Kidney epithelial cell (primary cell): Measurements from ENCODE around the gene SLC4A1AP. TPM values are rescaled to one million over a fixed set of nuclear protein-coding genes. Genes with fewer than 3 reads are reported as not detected.

ENCODE experiments used
- DNase-seq: peaks from one replicate; pipeline ENCODE4 v3.0.0-alpha.2; 2010; ENCODE audit warnings: low read depth
- H3K27me3 ChIP-seq: 2 replicates; pipeline ENCODE4 v1.6.0; 2011; ENCODE audit warnings: low read length; ENCODE audit not compliant: control insufficient read depth, insufficient read depth
- H3K36me3 ChIP-seq: 2 replicates; pipeline ENCODE4 v1.5.1; 2011; ENCODE audit warnings: low read length; ENCODE audit not compliant: control insufficient read depth, insufficient read depth
- H3K4me3 ChIP-seq: 2 replicates; pipeline ENCODE4 v1.5.1; 2011; ENCODE audit warnings: low read depth, mild to moderate bottlenecking, control low read depth, low read length
- CTCF ChIP-seq: IDR thresholded peaks from 2 replicates; pipeline ENCODE4 v1.5.1; 2011; ENCODE audit warnings: mild to moderate bottlenecking, moderate library complexity, low read length, control low read depth, inconsistent platforms; ENCODE audit not compliant: insufficient read depth, poor library complexity, severe bottlenecking
- total RNA-seq: library from RNA; depleted of rRNA; stranded (reverse); fragments of >200 nt; gene quantifications from 2 replicates; pipeline ENCODE4 v1.2.3, GENCODE V29; 2015

SLC4A1AP gene
- total RNA-seq, 1 donor from 2014 or later, result 25.0 TPM

DNA sequence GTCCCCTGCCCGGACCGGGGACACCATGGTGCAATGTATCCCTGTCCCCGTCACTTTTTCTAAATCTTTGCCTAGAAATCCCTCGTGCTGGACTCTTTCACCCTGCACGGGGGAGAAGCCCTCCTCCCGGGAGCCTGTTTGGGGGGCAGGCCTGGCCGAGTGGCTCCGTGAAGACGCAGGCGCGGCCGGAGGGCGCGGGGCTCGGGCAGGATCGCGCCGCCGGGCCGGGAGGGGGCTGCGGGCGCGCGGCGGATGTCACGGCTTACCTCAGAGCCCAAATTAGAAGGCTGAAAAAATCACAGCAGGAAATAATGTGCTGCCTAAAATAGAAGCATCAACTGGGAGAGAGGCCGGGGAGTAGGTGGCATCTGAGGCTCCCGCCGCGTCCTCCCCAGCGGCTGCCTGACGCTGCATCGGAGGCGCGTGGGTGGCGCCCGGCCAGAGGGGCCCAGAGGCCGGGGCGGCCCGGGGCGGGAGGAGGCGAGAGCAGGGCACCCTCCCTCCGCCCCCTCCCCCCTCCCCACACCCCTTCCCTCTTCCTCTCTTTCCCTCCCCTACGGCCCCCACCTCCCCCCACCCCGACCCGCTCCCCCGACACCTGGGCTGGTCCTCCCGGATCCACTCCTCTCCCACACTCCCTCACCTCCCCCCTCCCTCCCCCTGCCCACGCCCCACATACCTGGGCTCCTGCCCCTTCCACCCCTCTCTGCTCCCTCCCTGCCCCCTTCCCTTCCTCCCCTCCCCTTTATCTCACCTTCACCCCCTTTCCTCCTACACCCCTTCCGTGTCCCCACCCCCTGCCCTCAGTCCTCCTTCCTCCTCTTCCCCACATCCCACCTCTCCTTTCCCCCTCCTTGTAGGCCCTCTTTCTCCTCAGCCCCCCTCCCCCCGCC, 51.9 kb downstream of the SLC4A1AP start:
- Histone ChIP-seq H3K27me3 (no peaks in the 10 kb centered on the region), H3K4me3 (peak overlapping the region; percentile 46), H3K36me3 (no peaks in the 10 kb centered on the region)
- DNase-seq, result no peak
- TF ChIP-seq CTCF, result no peak

DNA sequence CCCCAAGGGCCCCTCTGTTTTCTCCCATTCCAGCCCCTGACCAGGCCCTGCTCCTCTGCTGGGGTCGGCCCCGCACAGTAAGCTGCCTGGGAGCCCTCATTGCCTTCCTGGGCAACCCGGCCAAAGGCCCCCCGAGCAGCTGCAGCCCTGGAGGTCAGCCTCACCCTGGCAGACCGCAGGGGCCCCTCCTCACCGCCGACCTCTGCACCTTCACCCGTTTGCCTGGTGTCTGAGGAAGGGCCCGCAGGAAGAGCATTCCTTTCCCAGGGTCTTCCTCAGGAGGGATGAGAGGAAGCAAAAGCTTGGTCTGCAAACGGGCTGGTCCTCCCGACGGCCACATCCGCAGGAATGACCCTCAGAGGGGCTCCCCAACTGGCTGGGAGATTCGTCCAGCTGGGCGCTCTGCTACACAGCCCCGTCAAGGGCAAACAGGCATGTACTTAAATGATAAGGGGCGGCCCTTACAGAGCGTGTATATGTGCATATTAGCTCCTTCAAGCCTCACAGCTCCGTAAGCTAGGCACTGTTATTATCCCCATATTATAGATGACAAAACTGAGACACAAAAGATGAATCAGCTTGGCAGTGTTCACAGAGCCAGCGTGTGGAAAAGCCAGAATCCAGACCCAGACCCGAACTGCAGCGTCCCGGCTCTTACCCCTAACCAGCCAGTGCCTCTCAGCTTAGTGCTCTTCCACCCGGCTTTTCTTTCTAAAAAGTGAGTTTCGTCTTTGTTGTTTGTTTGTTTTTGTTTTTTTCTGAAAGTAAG, 52.8 kb downstream of the SLC4A1AP start:
- TF ChIP-seq CTCF, result no peak
- Histone ChIP-seq H3K27me3 (no peaks in the 10 kb centered on the region), H3K36me3 (no peaks in the 10 kb centered on the region), H3K4me3 (no peak overlapping the region)
- no peak for DNase-seq

DNA sequence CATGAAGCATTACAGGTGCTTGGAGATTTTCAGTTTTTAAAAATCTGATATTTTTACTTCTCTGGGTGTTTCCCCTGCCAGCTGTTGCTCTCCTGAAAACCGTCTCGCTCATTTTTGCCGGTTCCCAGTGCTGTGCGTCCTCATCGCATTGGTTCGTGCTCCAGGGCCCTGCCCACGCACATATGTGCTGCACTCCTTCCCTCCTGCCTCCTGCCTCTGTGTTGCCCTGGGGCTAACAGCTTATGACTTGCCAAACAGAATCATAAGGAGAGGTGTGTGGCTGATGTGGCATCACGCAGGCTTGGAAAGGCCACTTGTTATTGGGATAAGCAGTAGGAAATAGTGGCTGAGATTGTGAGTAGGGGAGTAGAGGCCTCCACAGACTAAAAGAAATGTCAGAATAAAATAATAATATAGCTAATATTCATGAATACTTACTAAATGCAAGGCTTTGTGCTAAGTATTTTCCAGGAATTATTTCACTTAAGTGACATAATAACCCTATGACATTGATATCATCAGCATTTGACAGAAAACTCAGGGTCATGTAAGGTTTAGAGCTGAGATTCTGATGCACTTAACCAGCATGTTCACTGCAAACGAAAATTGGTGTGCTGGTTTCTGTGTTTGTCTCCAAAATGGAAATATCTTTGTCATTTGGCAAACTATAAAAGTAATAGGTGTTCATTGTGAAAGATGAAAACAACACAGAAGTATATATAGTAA, 53.5 kb downstream of the SLC4A1AP start:
- DNase-seq, result no peak
- H3K4me3 ChIP-seq, result no peak overlapping the region

DNA sequence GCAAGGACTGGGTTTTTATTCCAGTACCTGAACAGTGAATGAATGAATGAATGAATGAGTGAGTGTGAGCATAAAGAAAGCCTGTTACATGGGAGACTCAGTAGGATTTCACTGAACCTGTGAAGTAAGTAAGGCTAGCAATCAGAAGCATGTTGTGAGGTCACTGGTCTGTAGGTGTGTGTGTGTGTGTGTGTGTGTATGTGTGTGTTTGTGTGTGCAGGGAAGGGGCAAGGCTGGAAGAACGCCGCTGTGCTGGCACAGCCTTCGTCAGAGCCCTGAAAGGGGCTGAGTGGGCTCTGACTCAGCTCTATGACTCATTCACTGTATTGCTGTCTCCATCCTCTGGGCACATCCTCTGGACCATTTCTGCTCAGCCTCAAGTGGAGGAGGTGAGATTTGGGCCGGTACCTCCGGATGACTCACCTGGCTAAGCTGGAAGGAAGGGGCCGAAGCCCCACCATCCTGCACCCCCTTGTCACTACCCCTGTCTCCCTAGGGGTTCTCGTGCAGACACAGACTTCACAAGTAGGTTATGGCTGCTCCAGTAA, 56.4 kb downstream of the SLC4A1AP start:
- TF ChIP-seq CTCF, result no peak
- peak; percentile 94 for DNase-seq
- H3K36me3 ChIP-seq, result no peaks in the 10 kb centered on the region

More for the DNA sequence above, 53.5 kb downstream of the SLC4A1AP start:
- no peaks in the 10 kb centered on the region for H3K27me3 ChIP-seq
- TF ChIP-seq CTCF, result no peak
- no peaks in the 10 kb centered on the region for H3K36me3 ChIP-seq

GRCh38 chr2:27721335-27721734, 57.6 kb downstream of the SLC4A1AP start:
- H3K36me3 ChIP-seq, result no peaks in the 10 kb centered on the region
- no peak overlapping the region for H3K4me3 ChIP-seq
- no peak for TF ChIP-seq CTCF
- H3K27me3 ChIP-seq, result no peaks in the 10 kb centered on the region
- no peak for DNase-seq

More for the DNA sequence above, 56.4 kb downstream of the SLC4A1AP start:
- no peaks in the 10 kb centered on the region for H3K27me3 ChIP-seq
- H3K4me3 ChIP-seq, result no peak overlapping the region
